CD14-positive monocyte (primary cell): ENCODE data around the gene COL4A2. TPM values are rescaled to one million over a fixed set of nuclear protein-coding genes. Genes with fewer than 3 reads are reported as not detected.

ENCODE experiments used
- DNase-seq, 3 donors: peaks; one replicate each; pipeline ENCODE4 v3.0.0-alpha.2; 2011 to 2022
- H2AFZ ChIP-seq: 2 replicates; pipeline ENCODE4 v1.6.0; 2012; ENCODE audit warnings: mild to moderate bottlenecking, low read depth, low read length, inconsistent platforms; ENCODE audit not compliant: insufficient read depth, poor library complexity, severe bottlenecking
- H3K27ac ChIP-seq, 2 donors: 1 replicate in 1 of 2; 2 replicates in 1 of 2; pipeline ENCODE4 v1.5.1; 2012 to 2013; ENCODE audit warnings: low read length in 2 of 2, control low read depth in 1 of 2, inconsistent platforms in 1 of 2, low read depth in 1 of 2, mild to moderate bottlenecking in 1 of 2
- H3K27me3 ChIP-seq, 2 donors: one replicate each; pipeline versions ENCODE4 v1.6.0 to v1.6.1; 2011 to 2013; ENCODE audit warnings: low read length in 2 of 2; ENCODE audit not compliant: control insufficient read depth in 2 of 2, insufficient read depth in 2 of 2
- H3K36me3 ChIP-seq, 2 donors: replicated peaks in 1 of 2; 1 replicate in 1 of 2; 2 replicates in 1 of 2; pipeline versions ENCODE4 v1.5.1 to v1.6.1; 2012 to 2013; ENCODE audit warnings: low read length in 2 of 2, control low read depth in 1 of 2, inconsistent platforms in 1 of 2, mild to moderate bottlenecking in 1 of 2; ENCODE audit not compliant: insufficient read depth in 2 of 2, control insufficient read depth in 1 of 2
- H3K4me1 ChIP-seq, 2 donors: 1 replicate in 1 of 2; 2 replicates in 1 of 2; pipeline versions ENCODE4 v1.5.1 to v1.6.1; 2012 to 2013; ENCODE audit warnings: low read length in 2 of 2, control low read depth in 1 of 2, inconsistent platforms in 1 of 2, mild to moderate bottlenecking in 1 of 2, moderate library complexity in 1 of 2; ENCODE audit not compliant: insufficient read depth in 2 of 2, control insufficient read depth in 1 of 2
- H3K4me2 ChIP-seq: replicated peaks from 2 replicates; pipeline ENCODE3; 2012; ENCODE audit warnings: low read length, moderate library complexity, mild to moderate bottlenecking; ENCODE audit not compliant: poor library complexity, severe bottlenecking; ENCODE audit errors: extremely low read depth
- H3K4me3 ChIP-seq, 3 experiments: fragments of 200-600 bp in 1 of 3; sonication (generic) in 1 of 3; replicated peaks in 1 of 3; 1 replicate in 2 of 3; 2 replicates in 1 of 3; pipeline ENCODE4 v1.5.1; 2011 to 2013; ENCODE audit warnings: low read length in 3 of 3, mild to moderate bottlenecking in 3 of 3, control low read depth in 2 of 3, low read depth in 2 of 3, inconsistent platforms in 1 of 3, moderate library complexity in 1 of 3
- H3K79me2 ChIP-seq: 2 replicates; pipeline ENCODE4 v1.6.0; 2012; ENCODE audit warnings: mild to moderate bottlenecking, control low read depth, inconsistent platforms, low read length, moderate library complexity; ENCODE audit not compliant: insufficient read depth
- H3K9ac ChIP-seq: 2 replicates; pipeline ENCODE4 v1.6.0; 2017; ENCODE audit warnings: low read length, mild to moderate bottlenecking; ENCODE audit not compliant: insufficient read depth, poor library complexity, severe bottlenecking
- H3K9me3 ChIP-seq, 2 donors: replicated peaks in 1 of 2; 1 replicate in 1 of 2; 2 replicates in 1 of 2; pipeline versions ENCODE4 v1.5.1 to v1.6.1; 2012 to 2013; ENCODE audit warnings: low read length in 2 of 2, control low read depth in 1 of 2; ENCODE audit not compliant: control insufficient read depth in 1 of 2, insufficient read depth in 1 of 2
- H4K20me1 ChIP-seq: 2 replicates; pipeline ENCODE4 v1.6.0; 2012; ENCODE audit warnings: mild to moderate bottlenecking, low read length, control low read depth, moderate library complexity; ENCODE audit not compliant: insufficient read depth
- H3K27ac Mint-ChIP-seq, 7 donors: one replicate each; pipeline ENCODE4 v1.8.0; 2020; ENCODE audit warnings: mild to moderate bottlenecking in 7 of 7, mixed read lengths in 7 of 7, moderate library complexity in 6 of 7, inconsistent platforms in 2 of 7
- H3K27me3 Mint-ChIP-seq, 3 donors: one replicate each; pipeline ENCODE4 v1.8.0; 2021 to 2022; ENCODE audit warnings: low read depth in 3 of 3, mild to moderate bottlenecking in 3 of 3, mixed read lengths in 3 of 3, moderate library complexity in 3 of 3, inconsistent platforms in 1 of 3
- H3K36me3 Mint-ChIP-seq, 2 donors: one replicate each; pipeline ENCODE4 v1.8.0; 2020; ENCODE audit warnings: mixed read lengths in 2 of 2, inconsistent platforms in 1 of 2, mild to moderate bottlenecking in 1 of 2
- H3K4me1 Mint-ChIP-seq: one replicate; pipeline ENCODE4 v1.8.0; 2020; ENCODE audit warnings: mild to moderate bottlenecking, mixed read lengths
- H3K4me3 Mint-ChIP-seq, 2 donors: one replicate each; pipeline ENCODE4 v1.8.0; 2020; ENCODE audit warnings: mild to moderate bottlenecking in 2 of 2, mixed read lengths in 2 of 2, moderate library complexity in 1 of 2
- H3K9me3 Mint-ChIP-seq, 7 donors: one replicate each; pipeline ENCODE4 v1.8.0; 2020 to 2022; ENCODE audit warnings: mixed read lengths in 7 of 7, mild to moderate bottlenecking in 6 of 7, moderate library complexity in 6 of 7, inconsistent platforms in 2 of 7
- CTCF ChIP-seq: fragments of 200-600 bp; IDR thresholded peaks from one replicate; pipeline ENCODE4 v1.8.0; 2022; ENCODE audit warnings: antibody characterized with exemption, mild to moderate bottlenecking
- WGBS: methylation state at CpG from one replicate; pipeline ENCODE4 v1.1.5; 2013; ENCODE audit warnings: missing lambda C conversion rate; ENCODE audit not compliant: insufficient coverage; 5-methylcytosine and 5-hydroxymethylcytosine counted together
- intact Hi-C, 2 donors: fragments of 100-400 bp; cut with micrococcal nuclease; formaldehyde crosslinking; loops; one replicate each; pipeline versions ENCODE4 v1.15.0 to v1.15.1; 2023
- polyA plus RNA-seq, 3 donors: library from polyadenylated mRNA; depleted of rRNA in 1 of 3; unstranded in 2 of 3; stranded (reverse) in 1 of 3; fragments of 300-500 nt in 2 of 3; fragments of >200 nt in 1 of 3; fragmentation: Illumina TruSeq in 2 of 3; gene quantifications; 1 replicate in 2 of 3; 2 replicates in 1 of 3; pipeline ENCODE4 v1.2.3, GENCODE V29; 2012 to 2021

The COL4A2 gene
- polyA plus RNA-seq, 3 donors: not detected

DNA sequence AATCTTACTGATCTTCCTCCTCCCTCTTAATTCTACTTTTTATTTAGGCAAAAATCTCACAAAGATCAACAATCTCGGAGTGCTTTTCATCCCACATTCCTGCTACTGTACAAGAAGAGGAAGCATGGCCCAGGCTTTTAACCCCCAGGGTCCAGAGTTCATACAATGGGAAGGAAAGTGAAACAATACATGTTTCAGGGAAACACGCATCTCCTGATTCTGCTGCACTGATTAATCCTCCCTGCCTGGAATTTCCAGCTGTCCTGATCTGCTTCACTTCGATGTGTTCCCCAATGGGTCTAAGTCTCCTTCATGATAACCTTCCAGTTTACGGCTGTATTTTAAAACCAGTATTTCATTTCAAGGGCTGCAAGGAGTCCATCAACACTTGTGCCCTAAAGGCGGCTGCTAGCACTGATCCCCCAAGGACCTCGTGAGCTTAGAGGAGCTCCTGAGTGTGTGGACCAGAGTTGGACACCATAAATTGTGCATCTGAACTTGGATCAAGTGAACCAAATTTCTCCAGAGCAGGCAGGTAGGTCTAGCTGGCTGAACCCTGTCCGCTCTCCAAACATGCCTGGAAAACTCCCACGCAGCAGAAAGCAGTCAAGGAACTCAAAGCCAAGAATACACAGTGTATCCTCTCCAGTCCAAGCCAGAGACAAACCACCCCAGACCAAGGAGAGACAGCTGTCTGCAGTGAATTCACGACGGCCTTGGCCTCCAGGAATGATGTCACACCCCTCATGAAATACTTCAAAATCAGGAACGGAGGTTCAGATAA lies 44.4 kb upstream of the COL4A2 start:
- Histone ChIP-seq H3K4me1 (no peaks in the 10 kb centered on the region), H3K9ac (no peak overlapping the region)
- peaks cover 22 to 45% (median 22%) of the 10 kb centered on the region in 3 donors for H3K27me3 Mint-ChIP-seq

GRCh38 chr13:110263404-110263803 lies 43.7 kb upstream of the COL4A2 start:
- Histone ChIP-seq H3K27ac (no peak overlapping the region), H3K9ac (no peak overlapping the region), H3K4me3 (no peak overlapping the region), H3K4me2 (no peak overlapping the region), H3K36me3 (no peaks in the 10 kb centered on the region), H2AFZ (no peak overlapping the region), H3K27me3 (peaks cover 0 to 17% of the 10 kb centered on the region in 2 donors), H3K9me3 (no peaks in the 10 kb centered on the region), H4K20me1 (no peaks in the 10 kb centered on the region), H3K79me2 (no peaks in the 10 kb centered on the region), H3K4me1 (no peaks in the 10 kb centered on the region)
- Mint-ChIP-seq H3K9me3 (peaks cover 0 to 2% (median 2%) of the 10 kb centered on the region in 7 donors), H3K27ac (no peak overlapping the region), H3K36me3 (no peaks in the 10 kb centered on the region), H3K4me3 (no peak overlapping the region), H3K27me3 (peaks cover 17 to 44% (median 19%) of the 10 kb centered on the region in 3 donors), H3K4me1 (no peaks in the 10 kb centered on the region)
- intact Hi-C loops: no loop called here
- WGBS: no CpG with 5 or more reads among the region's 5 CpGs
- no peak for TF ChIP-seq CTCF
- DNase-seq: no peak

More for the DNA sequence above, 44.4 kb upstream of the COL4A2 start:
- Mint-ChIP-seq H3K4me3 (no peak overlapping the region), H3K4me1 (no peaks in the 10 kb centered on the region), H3K27ac (no peak overlapping the region), H3K36me3 (no peaks in the 10 kb centered on the region), H3K9me3 (peaks cover 0 to 2% (median 2%) of the 10 kb centered on the region in 7 donors)
- H3K4me3 ChIP-seq: no peak overlapping the region
- no peak for DNase-seq
- H3K27me3 ChIP-seq: peaks cover 0 to 17% of the 10 kb centered on the region in 2 donors
- no peak overlapping the region for H2AFZ ChIP-seq
- H4K20me1 ChIP-seq: no peaks in the 10 kb centered on the region
- intact Hi-C loops: no loop called here
- no peak overlapping the region for H3K27ac ChIP-seq
- H3K9me3 ChIP-seq: no peaks in the 10 kb centered on the region
- H3K36me3 ChIP-seq: no peaks in the 10 kb centered on the region
- no peaks in the 10 kb centered on the region for H3K79me2 ChIP-seq
- no peak overlapping the region for H3K4me2 ChIP-seq
- 79% methylated on average over 10 of the region's 11 CpGs for WGBS
- TF ChIP-seq CTCF: no peak
